Measurements from ENCODE around the gene IFT43.

The IFT43 gene

DNA sequence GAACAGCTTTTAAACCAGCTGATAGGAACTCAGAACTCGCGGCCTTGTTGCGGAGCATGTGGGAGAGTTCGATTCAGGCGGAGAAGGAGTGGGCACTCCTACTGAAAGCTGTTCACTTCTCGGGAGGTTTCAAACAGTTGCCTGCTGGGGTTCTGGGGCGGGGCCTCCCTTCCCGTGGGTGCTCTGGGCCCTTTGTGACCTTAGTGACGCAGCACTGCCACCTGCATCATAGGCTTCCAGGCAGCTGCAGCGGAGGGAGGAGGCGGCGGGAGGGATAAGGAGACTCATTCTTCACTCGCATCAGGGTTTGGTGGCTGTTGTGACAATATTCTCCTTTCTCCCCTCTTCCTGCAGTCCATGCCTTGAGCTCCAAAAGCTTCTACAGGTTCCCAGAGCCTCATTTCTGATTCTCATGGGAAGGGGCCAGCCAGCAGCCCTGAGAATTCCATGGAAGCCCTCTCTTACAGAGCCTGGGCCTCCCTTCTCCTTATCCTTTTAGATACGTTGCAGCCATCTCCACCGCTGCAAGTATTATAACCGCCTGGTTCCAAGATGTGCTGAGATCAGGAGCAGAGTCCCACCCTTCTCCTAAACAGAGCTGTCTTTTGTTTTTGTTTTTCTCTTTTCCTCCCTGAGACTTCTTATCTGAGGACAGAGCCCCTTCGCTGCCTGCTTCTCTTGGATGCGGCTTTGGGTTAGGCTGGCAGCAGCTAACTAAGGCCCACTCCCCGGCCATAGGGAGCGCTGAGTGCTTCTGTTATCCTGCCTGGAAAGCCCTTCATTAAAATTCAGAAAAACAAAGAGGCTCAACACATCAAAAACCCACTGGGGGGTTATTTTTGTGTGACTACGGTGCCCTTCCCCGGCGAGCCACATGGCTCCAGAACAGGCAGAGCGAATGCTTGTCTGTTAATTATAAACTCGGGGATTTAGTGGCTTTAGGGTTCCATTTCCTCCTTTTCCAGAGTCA lies 98.5 kb downstream of the IFT43 start:
- Histone ChIP-seq H3K4me2 (no peak overlapping the region), H3K9ac (no peak overlapping the region), H3K27me3 (no peaks in the 10 kb centered on the region), H3K4me3 (no peak overlapping the region), H3K36me3 (no peaks in the 10 kb centered on the region), H4K20me1 (no peaks in the 10 kb centered on the region; a peak in 1 of 22 replicates), H3K9me3 (replicated peaks in 1 of 11) (no peaks in the 10 kb centered on the region), H3K4me1 (peaks cover 0 to 5% (median under 1%) of the 10 kb centered on the region in 10 experiments; a peak in 13 of 20 replicates), H3K27ac (no peak overlapping the region)
- TF ChIP-seq Cebpa-rat (IDR thresholded peaks at IDR 0.05) = no peak

DNA sequence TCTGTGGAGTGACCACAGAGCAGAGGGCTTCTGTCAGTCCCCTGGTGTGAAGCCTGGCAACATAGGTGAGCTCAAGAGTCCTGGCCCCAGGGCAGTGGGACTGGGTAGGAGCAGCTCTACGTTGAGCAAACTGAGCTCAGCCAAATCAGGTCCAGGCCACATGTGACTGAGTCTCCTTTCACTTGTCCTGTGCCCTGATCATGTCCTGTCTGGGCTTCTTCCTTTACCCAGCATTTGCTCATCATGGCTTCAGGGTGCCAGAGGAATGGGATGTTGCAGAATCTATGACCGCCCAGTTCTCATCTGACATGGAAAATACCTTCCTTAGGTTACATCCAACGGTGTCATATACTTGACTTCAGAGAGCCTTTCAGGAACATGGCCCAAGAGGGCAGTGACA lies 99.8 kb downstream of the IFT43 start:
- Histone ChIP-seq H3K4me1 (peaks cover 0 to 16% (median 10%) of the 10 kb centered on the region in 10 experiments; a peak in 13 of 20 replicates), H4K20me1 (no peaks in the 10 kb centered on the region; a peak in 1 of 22 replicates), H3K27me3 (no peaks in the 10 kb centered on the region), H3K4me3 (no peak overlapping the region), H3K9ac (no peak overlapping the region), H3K9me3 (replicated peaks in 1 of 11) (no peaks in the 10 kb centered on the region), H3K36me3 (no peaks in the 10 kb centered on the region), H3K4me2 (no peak overlapping the region), H3K27ac (no peak overlapping the region)
- no peak for TF ChIP-seq Cebpa-rat (IDR thresholded peaks at IDR 0.05)

DNA sequence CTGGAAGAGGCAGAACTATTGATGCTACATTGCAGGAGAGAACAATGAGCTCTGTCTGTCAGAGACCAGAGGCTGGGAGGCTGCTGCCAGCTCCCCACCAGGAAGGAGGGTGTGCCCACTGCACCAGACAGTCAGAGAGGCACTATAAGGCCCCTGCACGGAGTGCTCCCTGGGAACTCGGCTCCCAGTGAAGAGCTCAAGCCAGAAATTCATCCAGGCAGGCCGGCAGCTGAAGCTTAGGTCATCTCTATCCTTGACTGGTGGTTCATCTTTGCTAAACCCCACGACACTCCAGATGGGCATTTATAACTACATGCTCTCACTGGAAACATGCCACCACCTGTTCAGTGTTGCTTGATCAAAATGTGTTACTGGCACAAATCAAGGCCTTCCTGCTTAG lies 101.1 kb downstream of the IFT43 start:
- Histone ChIP-seq H4K20me1 (no peaks in the 10 kb centered on the region), H3K4me1 (peaks cover 0 to 16% (median 10%) of the 10 kb centered on the region in 10 experiments; a peak in 13 of 20 replicates), H3K27ac (no peak overlapping the region), H3K4me2 (no peak overlapping the region), H3K36me3 (no peaks in the 10 kb centered on the region), H3K27me3 (no peaks in the 10 kb centered on the region), H3K9me3 (replicated peaks in 1 of 11) (no peaks in the 10 kb centered on the region), H3K9ac (no peak overlapping the region), H3K4me3 (no peak overlapping the region)
- TF ChIP-seq Cebpa-rat (IDR thresholded peaks at IDR 0.05) = no peak

DNA sequence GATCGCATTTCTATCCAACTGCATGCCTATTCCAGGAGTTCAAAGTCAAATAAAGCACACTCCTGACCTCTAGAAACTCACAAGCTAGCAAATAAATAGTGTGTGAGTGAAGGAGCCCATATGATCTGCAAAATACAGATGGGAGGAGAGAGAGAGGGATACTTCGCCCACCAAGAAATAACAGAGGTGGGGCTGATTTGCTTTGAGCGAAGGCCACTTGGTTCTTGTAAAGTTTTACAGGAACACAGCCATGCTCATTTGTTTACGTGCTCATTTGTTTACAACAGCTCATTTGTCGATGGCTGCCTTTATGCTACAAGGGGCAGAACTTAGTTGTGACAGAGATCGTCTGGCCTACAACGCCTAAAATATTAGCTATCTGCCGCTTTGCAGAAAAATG lies 102.8 kb downstream of the IFT43 start:
- no peak overlapping the region for H3K27ac ChIP-seq
- H3K4me1 ChIP-seq = peaks cover 0 to 16% (median 10%) of the 10 kb centered on the region in 10 experiments; a peak in 13 of 20 replicates
- H3K27me3 ChIP-seq = no peaks in the 10 kb centered on the region
- TF ChIP-seq Cebpa-rat (IDR thresholded peaks at IDR 0.05) = no peak
- no peak overlapping the region for H3K9ac ChIP-seq
- H3K4me2 ChIP-seq = no peak overlapping the region
- no peaks in the 10 kb centered on the region for H4K20me1 ChIP-seq
- no peak overlapping the region for H3K4me3 ChIP-seq
- no peaks in the 10 kb centered on the region for H3K9me3 ChIP-seq (replicated peaks in 1 of 11)
- no peaks in the 10 kb centered on the region for H3K36me3 ChIP-seq

DNA sequence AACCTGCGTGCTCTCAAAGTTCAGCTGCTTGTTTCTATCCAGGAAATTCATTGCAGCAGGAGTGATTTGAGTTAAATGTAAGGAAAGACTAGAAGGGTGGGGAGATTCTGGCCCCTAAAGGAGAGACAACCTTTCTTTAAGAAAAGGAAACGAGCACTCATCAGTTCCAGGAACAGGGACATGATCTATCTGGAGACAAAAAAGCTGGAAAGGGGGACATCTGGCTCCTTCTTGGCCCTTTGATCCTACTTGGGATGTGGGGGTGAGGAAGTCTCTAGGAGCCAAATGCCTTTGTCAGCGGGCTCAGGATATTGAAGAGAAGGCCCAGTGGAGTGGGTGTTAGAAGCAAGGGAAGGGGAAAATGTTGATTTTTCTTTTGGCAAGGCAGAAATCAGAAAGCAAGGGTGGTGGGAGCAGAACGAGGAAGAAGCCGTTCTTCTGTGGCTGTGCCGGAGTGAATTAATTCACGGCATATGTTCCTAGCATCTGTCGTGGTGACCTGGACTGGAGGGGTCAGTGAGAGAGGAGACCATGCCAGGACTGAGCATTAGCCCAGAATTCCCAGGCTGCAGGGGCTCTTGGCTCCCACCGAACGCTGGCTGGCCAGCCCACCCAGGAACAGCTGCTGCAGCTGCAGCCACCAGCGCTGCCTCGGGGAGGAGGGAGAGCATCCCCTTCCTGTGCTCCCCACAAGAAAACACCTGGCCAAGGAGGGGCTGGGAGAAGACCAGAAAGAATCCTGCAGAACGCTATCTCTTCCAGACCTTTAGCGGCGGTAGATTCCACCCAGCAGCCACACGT lies 103.4 kb downstream of the IFT43 start:
- Histone ChIP-seq H3K27ac (no peak overlapping the region), H3K9me3 (replicated peaks in 1 of 11) (no peaks in the 10 kb centered on the region), H3K4me1 (peaks cover 0 to 13% (median 10%) of the 10 kb centered on the region in 10 experiments; a peak in 13 of 20 replicates), H3K4me3 (no peak overlapping the region), H3K4me2 (peak overlapping the region in 8 of 11 experiments; percentile 18 to 64 (median 51); a peak in 15 of 22 replicates), H3K36me3 (no peaks in the 10 kb centered on the region), H3K9ac (no peak overlapping the region), H4K20me1 (no peaks in the 10 kb centered on the region), H3K27me3 (no peaks in the 10 kb centered on the region)
- TF ChIP-seq Cebpa-rat (IDR thresholded peaks at IDR 0.05) = no peak

DNA sequence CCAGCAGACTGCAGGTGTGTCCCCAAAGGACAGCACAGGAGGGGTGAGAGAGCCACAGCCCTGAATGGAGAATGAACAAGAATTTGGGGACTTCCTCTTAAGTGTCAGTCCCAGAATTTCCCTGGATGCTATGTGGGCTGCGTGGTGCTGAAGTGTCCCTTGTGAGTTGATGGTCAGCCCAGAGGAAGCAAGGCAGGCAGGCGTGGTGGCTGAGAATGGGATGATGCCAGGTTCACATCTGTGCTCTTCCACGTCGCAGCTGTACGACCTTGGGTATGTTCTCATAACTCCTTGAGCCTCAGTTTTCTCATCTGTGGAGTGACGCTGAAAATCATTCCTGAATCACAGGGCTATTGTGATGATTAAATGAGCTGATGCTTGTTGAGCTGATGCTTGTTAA lies 104.0 kb downstream of the IFT43 start:
- no peaks in the 10 kb centered on the region for H3K27me3 ChIP-seq
- H3K9me3 ChIP-seq (replicated peaks in 1 of 11) = no peaks in the 10 kb centered on the region
- no peak overlapping the region for H3K4me3 ChIP-seq
- H3K27ac ChIP-seq = no peak overlapping the region
- peaks cover 0 to 13% (median 10%) of the 10 kb centered on the region in 10 experiments; a peak in 13 of 20 replicates for H3K4me1 ChIP-seq
- no peak overlapping the region for H3K9ac ChIP-seq
- H3K36me3 ChIP-seq = no peaks in the 10 kb centered on the region
- no peaks in the 10 kb centered on the region for H4K20me1 ChIP-seq
- TF ChIP-seq Cebpa-rat (IDR thresholded peaks at IDR 0.05) = no peak
- peak overlapping the region in 8 of 11 experiments; percentile 18 to 64 (median 51); a peak in 15 of 22 replicates for H3K4me2 ChIP-seq

DNA sequence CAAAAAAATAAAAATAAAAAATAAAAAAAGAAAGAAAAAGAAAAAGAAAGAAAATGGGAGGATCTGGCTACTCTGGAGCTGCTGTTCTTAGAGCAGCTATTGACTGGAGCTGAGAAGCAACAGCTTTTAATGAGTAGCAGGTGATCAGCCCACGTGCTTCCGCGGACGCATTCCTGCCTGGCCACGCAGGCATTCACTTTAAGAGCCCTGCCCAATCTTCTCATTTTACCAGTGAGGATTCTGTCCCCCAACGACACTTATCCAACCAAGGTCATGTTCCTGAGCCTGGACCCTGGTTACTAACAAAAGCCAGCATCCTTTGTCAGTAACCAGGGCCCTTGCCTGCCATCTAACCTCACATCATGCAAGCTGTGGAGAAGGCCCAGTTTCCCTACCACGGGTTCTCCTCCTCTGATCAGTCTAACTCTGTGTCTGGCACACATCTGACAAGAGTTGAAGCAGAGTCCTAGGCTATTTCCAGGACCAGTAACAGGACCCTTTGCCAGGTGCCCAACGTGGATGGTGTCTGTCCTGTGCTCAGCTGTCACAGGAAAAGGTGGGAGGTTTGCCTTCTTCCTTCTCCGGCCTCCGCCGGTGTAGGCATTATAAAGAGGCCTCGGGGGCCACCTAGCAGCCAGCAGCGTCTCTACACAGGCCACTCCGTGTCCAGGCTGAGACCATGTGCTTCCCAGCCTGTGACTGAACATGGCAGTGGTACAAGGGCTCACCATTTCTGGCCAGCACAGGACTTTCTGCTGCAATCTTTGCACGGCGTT lies 105.2 kb downstream of the IFT43 start:
- no peak overlapping the region for H3K4me3 ChIP-seq
- no peaks in the 10 kb centered on the region for H3K27me3 ChIP-seq
- no peaks in the 10 kb centered on the region for H3K36me3 ChIP-seq
- H3K4me2 ChIP-seq = no peak overlapping the region
- H4K20me1 ChIP-seq = no peaks in the 10 kb centered on the region
- no peak overlapping the region for H3K9ac ChIP-seq
- peaks cover 0 to 13% (median 10%) of the 10 kb centered on the region in 10 experiments; a peak in 13 of 20 replicates for H3K4me1 ChIP-seq
- H3K27ac ChIP-seq = no peak overlapping the region
- H3K9me3 ChIP-seq (replicated peaks in 1 of 11) = no peaks in the 10 kb centered on the region
- TF ChIP-seq Cebpa-rat (IDR thresholded peaks at IDR 0.05) = no peak

DNA sequence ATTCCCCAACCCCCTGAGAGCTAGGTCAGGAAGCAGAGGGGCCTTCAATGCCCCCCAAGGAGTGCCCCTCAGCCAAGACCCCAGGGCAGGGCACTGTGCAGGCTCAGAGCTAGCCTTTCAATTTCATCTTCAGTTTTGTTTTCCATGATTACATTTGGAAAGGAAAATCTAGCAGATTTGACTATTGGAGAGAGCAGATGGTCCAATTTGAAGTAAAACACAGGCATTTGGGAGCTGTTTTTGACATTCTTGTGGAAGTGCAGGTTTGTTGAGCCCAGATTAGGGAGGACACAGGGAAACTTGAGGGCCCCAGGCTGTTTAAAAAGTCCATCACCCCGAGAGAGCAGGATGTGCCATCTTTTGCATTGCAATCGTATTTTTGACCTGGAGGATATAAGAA lies 107.5 kb downstream of the IFT43 start:
- Histone ChIP-seq H3K27ac (no peak overlapping the region), H3K36me3 (no peaks in the 10 kb centered on the region), H3K9ac (no peak overlapping the region), H3K4me3 (no peak overlapping the region), H4K20me1 (no peaks in the 10 kb centered on the region), H3K9me3 (replicated peaks in 1 of 11) (no peaks in the 10 kb centered on the region), H3K4me1 (peaks cover 0 to 26% (median 13%) of the 10 kb centered on the region in 10 experiments; a peak in 14 of 20 replicates), H3K4me2 (no peak overlapping the region), H3K27me3 (no peaks in the 10 kb centered on the region)
- no peak for TF ChIP-seq Cebpa-rat (IDR thresholded peaks at IDR 0.05)
